IPS-18c (cell line): ENCODE results near the gene HAS3.
"Not testable (repeated sequence)": the region's sequence is repeated elsewhere in the genome, so short reads cannot be mapped to it uniquely, and the experiment has no call there.

Experiments
- H3K4me3 ChIP-seq: 2 replicates; pipeline ENCODE4 v1.7.0; 2013; ENCODE audit warnings: low read depth, mild to moderate bottlenecking, low read length, moderate library complexity; ENCODE audit not compliant: insufficient read depth
- H3K9me3 ChIP-seq: one replicate; pipeline ENCODE4 v1.6.1; 2013; ENCODE audit warnings: mild to moderate bottlenecking, low read length, moderate library complexity; ENCODE audit not compliant: control insufficient read depth, insufficient read depth

Gene HAS3

GRCh38 chr16:69105501-69106361 is at the start of gene HAS3:
Gene HAS3, plus strand, starts transcription at chr16:69105653. Its CDS starts 3,743 bp downstream, at chr16:69109396.
- Histone ChIP-seq H3K4me3 (peak within 1 kb of the TSS; percentile 82), H3K9me3 (no peaks in the 10 kb centered on the region)

GRCh38 chr16:69055980-69056379 is 49.5 kb upstream of the HAS3 start:
- Histone ChIP-seq H3K9me3 (no peaks in the 10 kb centered on the region), H3K4me3 (no peak overlapping the region)

GRCh38 chr16:69056421-69056820 is 49.0 kb upstream of the HAS3 start:
- Histone ChIP-seq H3K9me3 (no peaks in the 10 kb centered on the region), H3K4me3 (no peak overlapping the region)

- Histone ChIP-seq H3K4me3 (no peak overlapping the region), H3K9me3 (no peaks in the 10 kb centered on the region)
Measured at GRCh38 chr16:69057400-69058378, 47.8 kb upstream of the HAS3 start.

- H3K9me3 ChIP-seq, H3K4me3 ChIP-seq: not testable (repeated sequence)
Measured at GRCh38 chr16:69063491-69063890, 42.0 kb upstream of the HAS3 start.

- H3K4me3 ChIP-seq: no peak overlapping the region
- H3K9me3 ChIP-seq: no peaks in the 10 kb centered on the region
Measured at GRCh38 chr16:69064124-69064763, 41.2 kb upstream of the HAS3 start.

GRCh38 chr16:69064764-69065313 is 40.6 kb upstream of the HAS3 start:
- no peaks in the 10 kb centered on the region for H3K9me3 ChIP-seq

GRCh38 chr16:69069504-69069903 is 35.9 kb upstream of the HAS3 start:
- H3K9me3 ChIP-seq: no peaks in the 10 kb centered on the region
- H3K4me3 ChIP-seq: no peak overlapping the region

More at GRCh38 chr16:69064764-69065313, 40.6 kb upstream of the HAS3 start:
- H3K4me3 ChIP-seq: no peak overlapping the region

- Histone ChIP-seq H3K9me3 (no peaks in the 10 kb centered on the region), H3K4me3 (no peak overlapping the region)
Measured at GRCh38 chr16:69071036-69071435, 34.4 kb upstream of the HAS3 start.

- H3K9me3 ChIP-seq: no peaks in the 10 kb centered on the region
- no peak overlapping the region for H3K4me3 ChIP-seq
Measured at GRCh38 chr16:69072640-69072974, 32.8 kb upstream of the HAS3 start.

GRCh38 chr16:69073181-69073702 is 32.2 kb upstream of the HAS3 start:
- no peak overlapping the region for H3K4me3 ChIP-seq
- H3K9me3 ChIP-seq: no peaks in the 10 kb centered on the region

- Histone ChIP-seq H3K9me3 (no peaks in the 10 kb centered on the region), H3K4me3 (no peak overlapping the region)
Measured at GRCh38 chr16:69077251-69077650, 28.2 kb upstream of the HAS3 start.

- no peak overlapping the region for H3K4me3 ChIP-seq
Measured at GRCh38 chr16:69078073-69078472, 27.4 kb upstream of the HAS3 start.

GRCh38 chr16:69079697-69080096 is 25.8 kb upstream of the HAS3 start:
- Histone ChIP-seq H3K4me3 (no peak overlapping the region), H3K9me3 (no peaks in the 10 kb centered on the region)

More at GRCh38 chr16:69078073-69078472, 27.4 kb upstream of the HAS3 start:
- H3K9me3 ChIP-seq: no peaks in the 10 kb centered on the region

- no peaks in the 10 kb centered on the region for H3K9me3 ChIP-seq
- H3K4me3 ChIP-seq: no peak overlapping the region
Measured at GRCh38 chr16:69083306-69083941, 22.0 kb upstream of the HAS3 start.

- H3K4me3 ChIP-seq: no peak overlapping the region
Measured at GRCh38 chr16:69084289-69084688, 21.2 kb upstream of the HAS3 start.

More at GRCh38 chr16:69084289-69084688, 21.2 kb upstream of the HAS3 start:
- H3K9me3 ChIP-seq: no peaks in the 10 kb centered on the region
